ENCODE results near the gene MAD1L1.

MAD1L1 gene

DNA sequence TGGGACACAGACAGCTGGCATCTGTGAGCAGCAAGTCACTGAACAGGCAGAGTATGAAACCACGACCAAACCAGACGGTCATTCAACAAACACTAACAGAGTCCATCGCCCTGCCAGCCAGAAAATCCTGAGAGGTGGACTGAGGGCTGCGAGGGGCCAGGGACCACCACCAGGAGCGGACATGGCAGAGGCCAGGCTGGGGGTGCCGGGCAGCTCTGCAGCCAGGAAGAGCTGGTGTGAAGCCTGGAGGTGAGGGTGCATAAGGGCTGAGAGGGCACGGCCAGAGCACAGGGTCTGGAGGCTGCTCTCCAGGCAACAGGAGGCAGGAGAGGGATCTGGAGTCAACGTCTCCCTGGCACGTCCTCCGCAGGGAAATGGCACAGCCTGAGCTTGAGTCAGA, 15.5 kb downstream of the MAD1L1 start:
- no peak for DNase-seq

DNA sequence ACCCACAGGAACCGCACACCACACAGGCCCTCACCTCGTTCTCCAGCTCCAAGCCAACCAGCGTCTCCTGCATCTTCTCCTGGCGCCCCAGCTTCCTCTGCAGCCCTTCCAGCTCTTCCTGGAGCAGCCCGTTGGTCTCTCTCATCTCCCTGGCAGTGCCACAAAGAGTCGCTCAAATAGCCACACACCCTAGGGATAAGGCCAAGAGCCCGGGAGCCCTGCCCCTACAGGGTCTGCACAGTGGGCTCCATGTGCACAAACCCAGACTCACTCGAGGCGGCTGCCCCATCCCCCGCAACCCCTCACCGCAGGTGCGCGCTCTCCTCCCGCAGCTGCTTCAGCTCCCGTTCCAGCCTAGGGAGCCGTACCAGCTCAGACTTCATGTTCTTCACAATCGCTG, 16.9 kb downstream of the MAD1L1 start:
- DNase-seq = no peak

DNA sequence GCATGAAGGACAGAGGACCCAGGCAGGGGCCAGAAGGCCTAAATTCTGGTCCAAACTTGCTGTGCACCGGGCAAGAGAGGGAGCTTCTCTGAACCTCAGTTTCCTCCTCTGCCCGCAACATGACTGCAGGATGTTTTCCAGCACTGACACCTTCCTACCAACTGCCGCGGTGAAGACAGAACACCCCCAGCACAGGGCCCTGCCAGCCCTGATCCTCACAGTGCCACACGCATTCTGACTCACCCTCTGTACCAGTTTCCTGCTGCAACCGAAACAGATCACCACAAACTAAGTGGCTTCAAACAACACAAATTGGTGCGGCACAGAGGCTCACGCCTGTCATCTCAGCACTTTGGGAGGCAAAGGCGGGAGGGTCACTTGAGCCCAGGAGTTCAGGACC, 18.1 kb downstream of the MAD1L1 start:
- no peak for DNase-seq

DNA sequence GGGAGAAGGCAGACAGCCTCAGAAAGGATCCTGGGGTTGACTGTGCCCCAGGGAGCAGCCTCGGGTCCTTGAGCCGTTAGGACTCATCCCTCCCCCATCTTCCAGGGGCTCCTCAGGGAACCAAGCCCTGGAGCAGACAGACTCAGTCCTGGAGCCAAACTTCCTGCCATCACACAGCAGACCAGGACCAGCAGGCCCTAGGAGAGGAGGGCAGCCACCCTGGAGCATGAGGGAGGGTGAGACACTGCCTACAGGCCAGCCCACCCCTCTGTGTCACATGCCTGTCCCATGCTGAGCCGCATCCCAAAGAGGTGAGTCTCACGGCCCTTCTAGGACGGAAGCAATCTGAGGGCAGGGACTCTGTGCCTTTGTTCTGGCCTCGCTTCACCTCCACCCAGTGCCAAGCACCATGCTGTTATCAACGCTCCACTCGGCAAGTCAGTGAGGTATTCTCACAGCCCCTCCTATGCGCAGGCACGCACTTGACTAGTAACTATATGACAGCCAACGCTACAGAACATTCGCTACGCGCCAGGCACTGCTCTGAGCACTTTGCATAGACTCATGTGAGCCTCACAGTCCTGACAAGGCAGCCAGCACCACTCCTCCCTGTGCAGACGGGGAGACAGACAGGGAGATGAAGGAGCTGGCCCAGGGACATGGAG, 19.1 kb downstream of the MAD1L1 start:
- no peak for DNase-seq

DNA sequence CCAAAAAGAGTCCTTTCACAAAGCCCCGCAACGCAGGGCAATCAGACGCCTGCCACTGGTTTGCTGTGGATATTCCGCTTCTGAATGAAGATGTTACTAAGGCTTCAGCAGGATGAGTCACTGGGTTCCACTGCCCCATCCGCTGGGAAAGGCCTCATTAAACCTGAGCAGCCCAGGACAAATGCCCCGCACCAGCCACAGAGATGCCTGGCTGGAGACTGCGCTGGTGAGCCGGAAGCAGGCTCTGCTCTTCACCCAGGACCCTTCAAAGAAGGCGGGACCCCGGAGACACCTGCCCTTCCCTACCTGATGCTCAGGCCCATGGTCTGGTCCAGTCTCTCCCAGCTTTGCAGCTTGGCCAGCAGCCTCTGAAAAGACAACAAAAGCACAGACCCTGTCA, 19.8 kb downstream of the MAD1L1 start:
- DNase-seq = no peak

DNA sequence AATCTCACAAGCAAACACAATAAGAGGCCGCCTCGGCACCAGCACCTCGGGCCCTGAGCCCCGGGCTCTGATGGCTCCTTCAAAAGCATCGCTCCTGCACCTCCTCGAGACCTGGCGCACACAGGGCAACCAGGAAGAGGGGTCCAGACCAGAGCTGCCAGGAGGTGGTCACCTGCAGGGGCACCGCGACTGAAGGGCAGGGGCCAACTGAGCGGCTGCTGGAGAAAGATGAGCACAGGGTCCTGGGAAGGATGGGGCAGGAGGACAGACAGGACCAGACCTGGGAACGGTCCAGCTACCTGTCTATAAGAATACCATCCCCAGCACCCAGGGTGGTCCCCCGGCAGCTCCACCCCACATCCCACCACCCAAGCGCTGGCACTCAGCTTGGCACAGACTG, 20.8 kb downstream of the MAD1L1 start:
- no peak for DNase-seq

DNA sequence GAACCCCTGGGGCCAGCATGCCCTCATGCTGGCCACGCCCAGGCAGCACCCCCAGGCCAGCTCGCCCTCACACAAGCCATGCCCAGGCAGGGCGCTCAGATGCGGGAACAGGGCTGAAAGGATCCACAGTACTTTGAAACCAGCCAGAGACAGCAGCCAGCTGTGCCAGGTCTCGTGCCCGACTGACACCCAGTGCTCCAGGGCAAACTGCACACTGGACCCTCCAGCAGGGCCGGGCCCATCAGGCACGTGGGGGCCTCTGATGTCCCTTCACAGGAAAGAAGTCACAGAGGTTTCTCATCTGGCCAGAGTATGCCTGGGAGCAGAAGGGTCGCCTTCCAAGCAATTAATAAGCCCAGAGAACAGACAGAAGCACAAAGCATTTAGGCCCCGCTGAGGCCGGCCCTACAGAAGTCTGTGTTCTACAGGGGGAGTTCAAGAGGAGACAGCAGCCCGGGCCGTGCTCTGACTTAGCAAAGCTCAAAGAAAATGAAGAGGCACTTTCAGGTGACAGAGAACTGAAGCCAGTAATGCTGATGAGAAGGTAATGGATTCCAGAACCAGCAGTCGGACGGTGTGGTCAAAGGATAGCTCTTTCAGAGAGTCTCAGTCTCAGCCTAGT, 21.4 kb downstream of the MAD1L1 start:
- no peak for DNase-seq

DNA sequence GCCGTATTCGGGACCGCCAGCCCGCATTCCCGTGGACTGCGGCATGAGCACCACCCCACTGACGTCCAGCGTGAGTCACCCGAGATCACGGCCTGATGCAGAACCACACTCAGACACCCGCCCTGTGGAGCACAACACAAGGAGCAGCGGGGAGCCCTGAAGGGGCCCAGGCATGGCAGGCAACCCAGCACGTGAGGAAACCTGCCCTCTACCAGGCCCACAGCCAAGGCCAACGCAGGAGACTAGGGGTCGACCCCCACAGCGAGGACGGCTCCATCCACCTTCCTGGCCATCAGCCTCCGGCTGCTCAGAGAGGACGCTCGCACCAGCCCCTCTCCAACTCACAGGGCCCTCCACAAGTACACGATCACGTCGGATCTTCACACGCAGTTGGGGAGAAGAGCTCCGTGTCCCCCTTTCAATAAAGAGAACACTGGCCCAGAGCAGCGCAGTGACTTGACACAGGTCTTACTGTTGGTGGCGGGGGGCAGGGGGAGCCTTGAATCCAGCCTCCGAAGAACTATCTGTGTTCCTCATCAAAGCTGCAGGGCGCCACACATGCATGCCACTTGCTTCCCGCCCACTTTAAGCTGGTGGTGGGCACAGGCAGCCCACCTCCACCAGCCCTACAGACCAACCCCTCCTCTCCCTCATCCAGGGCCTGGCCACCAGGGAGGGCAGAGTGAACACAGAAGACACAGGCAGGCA, 22.0 kb downstream of the MAD1L1 start:
- DNase-seq = no peak

DNA sequence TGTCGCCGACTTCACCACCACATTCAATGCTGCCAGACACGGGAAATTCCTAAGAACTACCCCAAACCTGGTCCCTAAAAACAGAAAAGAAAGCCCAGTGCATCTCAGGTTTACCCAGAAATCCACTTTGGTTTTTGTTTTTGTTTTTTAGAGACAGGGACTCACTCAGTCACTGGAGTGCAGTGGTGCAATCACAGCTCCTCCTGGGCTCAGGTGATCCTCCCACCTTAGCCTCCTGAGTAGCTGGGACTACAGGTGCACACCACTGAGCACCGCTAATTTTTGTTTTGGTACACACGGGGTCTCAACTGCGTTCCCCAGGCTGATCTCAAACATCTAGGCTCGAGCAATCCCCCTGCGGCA, 22.8 kb downstream of the MAD1L1 start:
- no peak for DNase-seq

DNA sequence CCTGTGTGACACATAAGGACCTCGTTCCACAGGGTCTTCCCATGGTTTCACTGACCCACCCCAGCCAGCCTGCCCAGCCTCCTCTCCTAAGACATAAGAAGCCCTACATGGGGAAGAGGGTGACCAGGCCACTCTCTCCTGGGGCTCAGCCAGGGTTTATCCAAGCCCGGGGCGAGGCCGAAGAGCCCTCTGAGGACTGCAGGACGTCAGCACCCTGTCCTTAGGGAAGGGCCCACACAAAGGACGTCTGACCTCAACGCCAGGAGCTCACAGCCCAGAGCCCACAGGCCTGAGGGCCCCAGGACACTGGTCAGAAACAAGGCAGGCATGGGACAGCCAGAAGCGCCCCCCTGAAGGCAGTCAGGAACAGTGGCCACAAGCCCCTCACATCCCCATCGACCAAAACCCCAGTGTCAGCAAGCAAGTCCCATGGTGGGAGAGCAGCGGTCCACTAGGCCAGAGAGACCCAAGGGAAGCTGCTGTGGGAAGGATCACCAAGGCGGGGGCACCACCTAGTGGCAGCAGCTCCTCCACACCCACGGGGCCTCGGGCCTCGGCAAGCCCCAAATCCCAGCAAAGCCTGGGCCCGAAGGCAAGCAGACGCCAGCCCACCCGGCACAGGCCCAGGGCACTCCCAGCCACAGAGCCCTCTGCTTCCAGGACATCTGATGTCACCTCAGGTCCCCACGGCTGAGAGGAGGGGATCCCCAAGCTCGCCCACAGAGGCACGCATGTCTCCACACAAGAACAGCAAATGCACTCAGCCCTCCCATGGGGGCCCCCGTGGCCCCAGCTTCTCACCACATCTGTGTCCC, 23.4 kb downstream of the MAD1L1 start:
- peak; percentile 82 for DNase-seq

DNA sequence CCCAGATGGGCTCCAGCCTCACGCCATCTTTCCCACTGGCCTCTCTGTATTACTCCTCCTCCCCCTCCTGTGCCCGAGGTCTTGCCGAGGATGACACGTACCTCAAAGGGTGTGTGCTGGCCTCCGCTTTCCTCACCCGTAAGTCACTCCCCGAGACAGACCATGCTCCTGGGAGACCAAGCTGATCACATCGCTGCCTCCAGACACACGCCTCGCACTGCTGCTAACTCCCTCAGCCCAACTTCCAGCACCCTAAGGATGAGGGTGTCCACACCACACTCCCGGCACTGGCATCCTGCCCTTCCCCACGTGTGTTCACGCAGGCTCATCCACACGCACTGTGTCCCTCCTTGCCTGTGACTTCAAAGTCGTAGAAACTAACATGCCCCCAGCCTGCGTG, 24.0 kb downstream of the MAD1L1 start:
- no peak for DNase-seq

DNA sequence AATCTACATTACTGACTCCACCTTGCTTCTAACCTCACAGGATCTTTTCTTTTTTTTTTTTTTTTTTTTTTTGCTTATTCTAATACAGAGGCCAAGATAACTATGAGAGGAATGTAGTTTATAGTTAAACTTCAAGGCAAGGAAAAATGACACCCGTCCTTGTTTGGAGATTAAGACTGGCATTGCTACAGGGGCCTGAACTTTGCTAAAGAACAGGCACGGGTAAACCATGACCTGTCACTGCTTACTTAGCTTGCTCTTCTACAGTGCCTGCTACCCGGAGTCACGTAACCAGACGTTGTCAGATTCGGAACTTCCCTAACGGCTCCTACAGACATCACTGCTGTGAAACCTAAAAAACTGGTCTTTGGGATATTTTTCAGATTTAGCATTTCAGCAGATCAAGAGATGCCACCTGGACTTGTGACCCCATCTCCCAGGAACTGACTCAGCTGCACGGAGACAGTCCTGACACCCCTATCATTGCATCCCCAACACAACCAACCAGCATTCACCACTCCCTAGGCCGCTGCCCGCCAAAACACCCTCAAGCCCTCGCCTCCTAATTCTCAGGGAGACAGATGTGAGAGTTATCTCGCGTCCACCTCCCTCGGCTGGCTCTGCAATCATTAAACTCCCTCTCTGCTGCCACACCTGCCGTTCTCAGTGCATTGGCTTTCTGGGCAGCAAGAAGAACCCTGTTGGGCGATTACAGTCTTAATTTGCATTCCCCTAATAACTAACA, 27.5 kb downstream of the MAD1L1 start:
- DNase-seq = no peak

DNA sequence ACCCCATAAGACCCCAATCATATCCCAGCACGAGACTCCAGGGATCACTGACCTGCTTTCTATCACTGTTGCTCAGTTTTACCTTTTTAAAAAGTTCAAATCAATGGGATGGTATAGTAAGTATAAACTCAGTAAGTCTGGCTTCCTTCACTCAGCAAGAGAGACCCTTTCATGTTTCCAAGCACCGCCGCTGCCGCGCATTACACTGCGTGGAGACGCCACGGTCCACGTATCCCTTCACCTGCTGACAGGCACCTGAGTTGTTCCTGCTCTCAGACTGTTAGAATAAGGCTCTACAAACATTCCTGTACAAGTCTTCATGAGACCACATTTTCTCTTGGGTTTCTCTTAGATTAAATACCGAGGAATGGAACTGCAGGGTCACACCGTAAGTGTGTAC, 28.3 kb downstream of the MAD1L1 start:
- no peak for DNase-seq

DNA sequence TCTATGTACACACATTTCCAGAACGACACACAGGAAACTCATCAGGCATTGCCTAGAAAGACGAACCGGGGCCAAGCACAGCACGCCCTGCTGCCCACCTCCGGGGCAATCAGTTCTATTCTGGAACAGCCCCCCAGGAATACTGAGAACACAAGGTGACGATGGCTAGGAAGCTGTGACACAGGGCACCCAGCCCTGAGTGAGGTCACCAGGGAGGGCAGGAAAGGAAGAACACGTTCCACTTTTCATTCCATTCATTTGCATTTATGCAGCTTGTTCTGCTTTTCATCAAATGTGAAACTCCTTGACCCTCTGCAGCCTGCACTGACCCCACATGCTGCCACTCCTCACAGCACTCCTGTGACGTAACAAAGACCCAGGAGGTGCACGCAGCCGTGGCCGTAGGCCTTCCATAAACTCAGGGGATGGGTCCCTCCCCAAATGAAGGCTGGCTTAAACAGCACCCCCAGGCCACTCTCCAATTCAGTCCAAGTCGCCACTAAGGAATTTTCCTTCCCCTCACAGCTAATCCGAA, 28.9 kb downstream of the MAD1L1 start:
- no peak for DNase-seq

DNA sequence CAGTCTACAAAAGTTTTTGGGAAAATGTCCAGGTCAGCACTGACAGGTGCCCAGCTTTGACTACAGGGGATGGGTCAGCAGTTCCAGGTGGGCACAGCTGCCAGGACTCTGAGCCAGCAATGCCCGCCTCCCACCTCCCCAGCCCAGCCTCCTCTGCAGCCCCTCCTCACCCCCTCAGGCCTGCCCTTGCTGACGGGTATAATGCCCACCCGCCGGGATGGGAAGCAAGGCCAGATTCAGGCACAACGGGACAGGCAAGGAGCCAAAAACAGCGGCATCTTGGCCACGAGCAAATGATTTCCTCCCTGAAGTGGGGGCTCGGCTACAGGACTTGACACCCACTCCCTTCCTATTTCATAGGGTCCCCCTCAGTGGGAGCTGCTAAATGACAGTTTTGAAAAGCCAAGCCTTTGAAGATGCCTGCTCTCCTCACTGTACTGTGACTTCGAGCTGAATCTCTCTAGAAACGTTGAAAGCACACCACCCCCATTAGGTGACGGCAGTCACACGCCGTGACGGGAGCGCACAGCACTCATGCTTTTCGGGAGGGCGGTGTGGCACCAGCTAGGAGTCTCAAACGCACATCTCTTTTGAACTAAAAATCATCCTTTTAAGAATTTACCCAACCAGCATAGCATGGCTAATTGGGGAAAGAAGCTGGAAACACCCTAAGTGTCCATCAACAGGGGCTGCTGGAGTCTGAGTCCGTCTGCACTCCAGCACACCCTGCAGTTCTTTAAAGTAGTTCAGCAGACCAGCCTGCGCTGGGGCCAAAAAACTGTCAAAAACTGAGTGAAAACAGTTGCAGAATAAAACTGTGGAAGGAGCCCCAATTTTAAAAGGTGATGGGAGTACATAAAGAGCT, 29.6 kb downstream of the MAD1L1 start:
- no peak for DNase-seq

DNA sequence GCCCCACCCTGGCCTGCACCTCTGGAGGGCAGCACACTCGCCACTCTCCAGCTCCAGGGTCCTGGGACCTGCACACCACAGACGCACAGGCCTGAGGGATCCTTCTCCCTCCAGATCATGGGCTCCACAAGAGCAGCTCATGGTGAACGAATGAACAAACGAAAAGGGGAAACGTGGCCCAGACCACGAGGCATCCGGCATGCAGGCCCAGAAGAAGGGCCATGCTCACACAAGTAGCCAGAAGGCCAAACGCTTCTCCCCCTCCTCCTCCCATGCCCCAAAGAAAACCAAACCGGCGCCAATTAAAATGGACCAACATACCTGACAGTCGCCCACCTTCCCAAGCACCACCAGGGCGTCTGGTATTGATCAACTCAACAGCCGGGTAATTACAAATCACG, 30.4 kb downstream of the MAD1L1 start:
- no peak for DNase-seq

DNA sequence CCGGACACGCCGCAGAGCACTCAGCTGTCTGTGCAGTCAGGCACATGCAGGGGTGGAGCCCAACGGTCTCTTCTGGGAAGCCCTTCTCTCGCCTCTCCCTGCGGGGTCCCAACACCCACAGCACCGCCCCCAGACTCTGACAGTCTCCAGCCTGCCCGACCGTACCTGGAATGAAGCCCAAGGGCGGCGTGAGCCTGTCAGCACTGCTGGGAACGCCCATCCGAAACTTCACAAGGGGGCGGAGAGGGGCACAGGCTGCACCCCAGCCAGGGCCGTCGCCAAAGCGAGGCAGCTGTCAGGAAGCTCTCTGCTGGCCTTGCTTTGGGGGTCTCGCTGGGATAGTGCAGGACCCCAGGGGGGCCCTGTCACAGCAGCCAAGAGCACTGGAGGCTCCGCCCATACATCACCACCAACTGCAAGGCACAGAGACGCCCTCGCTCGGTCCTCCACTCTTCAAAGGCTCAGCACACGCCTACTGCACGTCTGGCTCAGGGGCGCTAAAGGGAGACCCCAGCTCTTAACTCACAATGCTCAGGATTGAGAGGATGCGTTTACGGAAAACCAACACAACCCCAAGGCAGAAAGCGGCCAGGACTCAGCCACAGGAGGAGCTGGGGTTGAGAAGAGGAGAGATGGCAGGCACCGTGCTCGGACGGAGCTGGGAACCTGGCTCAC, 30.9 kb downstream of the MAD1L1 start:
- DNase-seq = no peak

DNA sequence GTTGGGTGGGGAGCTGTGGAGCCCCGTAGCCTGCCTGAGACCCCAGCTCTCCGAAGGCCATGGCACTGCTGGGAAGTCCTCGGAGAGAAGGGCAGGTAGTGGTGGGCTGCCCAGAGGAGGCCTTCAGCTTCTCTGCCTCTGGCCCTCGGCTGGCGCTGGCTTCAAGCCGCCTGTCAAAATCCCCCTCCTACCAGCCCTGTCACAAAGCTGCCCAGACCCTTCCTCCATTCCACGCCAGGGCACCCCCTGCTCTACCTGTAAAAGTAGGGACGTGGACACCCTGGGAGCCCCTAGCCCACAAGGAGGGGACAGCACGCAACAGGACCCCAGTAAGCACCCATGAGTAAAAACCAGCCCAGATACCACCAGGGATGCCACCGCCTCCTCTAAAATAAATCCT, 31.6 kb downstream of the MAD1L1 start:
- DNase-seq = no peak

DNA sequence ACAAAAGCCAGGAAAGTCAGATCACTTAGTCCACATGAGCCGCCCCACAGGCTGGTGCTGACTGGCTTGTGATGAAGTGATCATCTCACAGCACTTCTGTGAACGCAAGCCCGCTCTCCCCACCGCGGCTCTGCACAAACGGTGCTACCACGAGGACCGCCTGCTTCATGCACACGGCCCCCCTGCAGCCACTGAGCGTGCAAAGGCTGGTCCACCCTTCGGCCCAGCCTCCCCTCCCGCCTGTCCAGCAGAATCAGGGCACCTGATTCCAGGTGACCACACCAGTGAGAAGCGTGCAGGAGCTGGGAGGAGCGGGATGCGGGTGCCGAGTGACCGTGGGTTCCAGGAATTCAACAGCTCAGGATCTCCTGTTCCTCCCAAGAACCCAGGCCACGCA, 32.2 kb downstream of the MAD1L1 start:
- no peak for DNase-seq

DNA sequence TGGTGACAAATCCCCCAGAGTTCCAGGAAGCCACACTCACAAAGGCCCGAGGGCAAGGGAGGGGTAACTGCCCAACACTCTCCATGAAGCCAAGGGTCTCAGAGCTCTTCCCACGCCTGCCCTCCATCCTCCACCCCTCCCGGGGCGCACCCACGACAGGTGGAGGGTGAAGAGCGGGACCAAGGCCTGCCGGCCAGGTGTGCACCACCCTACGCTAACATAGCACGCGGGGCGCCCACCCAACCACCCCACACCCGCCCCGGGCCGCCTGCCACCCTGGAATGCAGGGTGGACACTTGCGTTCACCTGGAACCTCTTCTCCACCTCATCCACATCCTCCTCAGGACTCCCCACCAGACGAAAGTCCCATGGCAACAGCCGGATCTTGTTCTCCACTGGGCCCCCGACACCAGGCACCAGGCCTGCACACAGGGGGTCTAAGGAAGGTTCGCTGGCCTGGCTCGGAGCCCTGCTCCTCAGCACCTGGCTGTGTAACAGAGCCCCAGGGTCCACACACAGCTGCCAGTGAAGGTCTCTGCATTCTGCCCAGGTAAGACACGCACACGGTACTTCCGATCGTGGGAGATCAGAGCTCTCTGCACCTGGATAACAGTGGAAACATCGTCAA, 32.7 kb downstream of the MAD1L1 start:
- no peak for DNase-seq
